Mammary epithelial cell (primary cell): Measurements from ENCODE around the gene GALK2.

Experiments used
- EZH2 ChIP-seq: IDR thresholded peaks from 2 replicates; pipeline ENCODE4 v1.6.1; 2012; ENCODE audit warnings: low read length, inconsistent platforms, borderline replicate concordance
- TF ChIP-seq, protein P1 (sequence below), 2 donors: IDR thresholded peaks in 1 of 2; conservative IDR thresholded peaks in 1 of 2; 2 replicates each; pipeline ENCODE4 v1.5.1; 2011 to 2012; ENCODE audit warnings: inconsistent platforms in 2 of 2, low read length in 2 of 2, mild to moderate bottlenecking in 2 of 2, control low read depth in 1 of 2, low read depth in 1 of 2; ENCODE audit not compliant: insufficient read depth in 1 of 2; ENCODE audit errors: extremely low read depth in 1 of 2

DNA sequence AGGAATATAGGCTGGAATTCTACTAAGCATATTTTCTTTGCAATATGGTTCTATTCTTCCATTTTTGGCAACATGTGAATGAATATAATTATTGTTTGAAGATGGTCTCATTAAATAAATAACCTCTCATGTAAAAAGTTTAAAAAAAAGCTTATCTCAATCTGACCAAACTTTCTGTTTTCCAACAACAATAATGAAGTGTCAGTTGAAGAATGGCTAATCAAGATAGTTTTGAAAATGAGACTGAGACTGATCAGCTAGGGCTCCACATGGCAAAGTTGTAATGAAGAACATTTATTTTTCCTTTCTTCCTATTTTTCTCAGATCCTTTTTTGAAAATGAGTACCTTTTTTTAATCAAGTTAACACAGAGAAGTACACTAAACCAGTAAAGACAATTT, 117.4 kb downstream of the GALK2 start:
- TF ChIP-seq, protein P1, sequence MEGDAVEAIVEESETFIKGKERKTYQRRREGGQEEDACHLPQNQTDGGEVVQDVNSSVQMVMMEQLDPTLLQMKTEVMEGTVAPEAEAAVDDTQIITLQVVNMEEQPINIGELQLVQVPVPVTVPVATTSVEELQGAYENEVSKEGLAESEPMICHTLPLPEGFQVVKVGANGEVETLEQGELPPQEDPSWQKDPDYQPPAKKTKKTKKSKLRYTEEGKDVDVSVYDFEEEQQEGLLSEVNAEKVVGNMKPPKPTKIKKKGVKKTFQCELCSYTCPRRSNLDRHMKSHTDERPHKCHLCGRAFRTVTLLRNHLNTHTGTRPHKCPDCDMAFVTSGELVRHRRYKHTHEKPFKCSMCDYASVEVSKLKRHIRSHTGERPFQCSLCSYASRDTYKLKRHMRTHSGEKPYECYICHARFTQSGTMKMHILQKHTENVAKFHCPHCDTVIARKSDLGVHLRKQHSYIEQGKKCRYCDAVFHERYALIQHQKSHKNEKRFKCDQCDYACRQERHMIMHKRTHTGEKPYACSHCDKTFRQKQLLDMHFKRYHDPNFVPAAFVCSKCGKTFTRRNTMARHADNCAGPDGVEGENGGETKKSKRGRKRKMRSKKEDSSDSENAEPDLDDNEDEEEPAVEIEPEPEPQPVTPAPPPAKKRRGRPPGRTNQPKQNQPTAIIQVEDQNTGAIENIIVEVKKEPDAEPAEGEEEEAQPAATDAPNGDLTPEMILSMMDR (conservative IDR thresholded peaks at IDR 0.05 in 1 of 2, IDR thresholded peaks at IDR 0.05 in 1 of 2; ENCODE audit: extremely low read depth in 1 of 2, insufficient read depth in 1 of 2, low read depth in 1 of 2, low read length in 2 of 2), result no peak
- TF ChIP-seq EZH2, result no peak
